Activated effector memory CD4-positive, alpha-beta T cell treated with Interleukin-2 at 50 U/mL for 16 hours (primary cell): Measurements from ENCODE around the gene NSMCE1.
"Not testable (repeated sequence)": the region's sequence is repeated elsewhere in the genome, so short reads cannot be mapped to it uniquely, and the experiment has no call there.

Experiments
- DNase-seq: peaks from one replicate; pipeline ENCODE4 v3.0.0-alpha.2; 2020

The NSMCE1 gene

DNA sequence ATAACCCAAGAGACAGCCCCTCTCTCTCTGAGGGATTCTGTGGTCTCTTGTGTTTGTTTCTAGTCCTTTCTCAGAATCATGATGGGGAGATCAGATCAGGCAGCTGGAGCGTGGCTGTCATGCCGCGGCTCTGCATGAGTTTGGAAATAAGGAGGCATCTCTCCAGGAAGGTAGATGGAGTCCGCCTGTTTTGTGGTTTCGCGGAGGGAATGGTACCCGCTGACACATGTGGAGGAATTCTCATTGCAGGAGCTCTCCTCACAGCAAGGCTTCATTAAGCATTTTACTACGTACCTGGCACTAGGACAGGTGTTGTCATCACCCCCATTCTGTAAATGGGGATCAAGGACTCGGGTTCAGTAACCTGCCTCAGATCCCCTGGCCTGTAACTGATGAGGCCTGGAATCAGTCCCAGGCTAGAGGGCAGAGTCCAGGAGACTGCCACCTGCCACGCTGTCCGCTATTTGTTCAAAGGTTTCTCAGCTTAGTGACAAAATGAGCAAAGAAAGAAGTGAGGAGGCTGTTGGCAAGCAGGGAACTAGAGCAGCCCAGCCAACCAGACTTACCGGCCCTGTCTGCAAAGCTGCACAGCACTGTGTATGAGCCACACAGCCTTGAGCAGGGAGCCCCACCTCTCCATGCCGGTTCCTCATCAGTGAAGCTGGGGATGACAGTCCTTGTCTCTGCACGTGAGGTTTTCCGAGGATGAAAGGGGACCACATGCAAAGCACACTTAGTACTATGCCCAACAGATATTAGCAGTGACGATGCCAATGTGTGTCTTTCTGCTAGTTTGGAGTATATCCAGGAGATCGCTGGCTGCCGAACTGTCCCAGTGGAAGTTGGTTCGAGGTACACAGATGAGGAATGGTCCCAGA lies 54.2 kb downstream of the NSMCE1 start:
- no peak for DNase-seq

DNA sequence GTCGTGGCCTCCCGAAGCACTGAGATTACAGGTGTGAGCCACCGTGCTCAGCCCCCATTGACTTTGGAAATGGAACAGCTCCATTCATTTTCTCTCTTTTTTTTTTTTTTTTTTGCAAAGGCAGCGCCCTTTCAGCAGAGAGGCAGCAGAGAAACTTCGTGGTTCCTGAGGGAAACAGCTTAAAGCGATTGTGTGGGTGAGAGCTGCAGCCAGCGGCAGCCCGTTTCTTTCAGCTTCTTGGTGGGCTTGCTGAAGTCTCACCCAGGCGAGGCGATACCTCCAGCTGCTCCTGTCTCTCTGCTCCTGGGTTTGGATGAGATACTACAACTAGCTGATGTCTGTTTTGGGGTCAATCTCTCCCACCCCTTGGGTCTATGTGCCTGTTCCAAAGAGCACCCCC lies 57.5 kb downstream of the NSMCE1 start:
- no peak for DNase-seq

DNA sequence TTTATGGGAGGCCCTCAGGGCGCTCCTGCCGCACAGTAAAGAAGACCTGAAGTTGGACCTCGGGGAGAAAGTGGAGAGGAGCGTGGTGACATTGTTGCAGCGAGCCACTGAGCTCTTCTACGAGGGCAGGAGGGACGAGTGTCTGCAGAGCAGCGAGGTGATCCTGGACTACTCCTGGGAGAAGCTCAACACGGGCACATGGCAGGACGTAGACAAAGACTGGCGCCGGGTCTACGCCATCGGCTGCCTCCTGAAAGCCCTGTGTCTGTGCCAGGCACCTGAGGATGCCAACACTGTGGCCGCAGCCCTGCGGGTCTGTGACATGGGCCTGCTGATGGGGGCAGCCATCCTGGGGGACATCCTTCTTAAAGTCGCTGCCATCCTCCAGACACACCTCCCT lies 58.4 kb downstream of the NSMCE1 start:
- no peak for DNase-seq

DNA sequence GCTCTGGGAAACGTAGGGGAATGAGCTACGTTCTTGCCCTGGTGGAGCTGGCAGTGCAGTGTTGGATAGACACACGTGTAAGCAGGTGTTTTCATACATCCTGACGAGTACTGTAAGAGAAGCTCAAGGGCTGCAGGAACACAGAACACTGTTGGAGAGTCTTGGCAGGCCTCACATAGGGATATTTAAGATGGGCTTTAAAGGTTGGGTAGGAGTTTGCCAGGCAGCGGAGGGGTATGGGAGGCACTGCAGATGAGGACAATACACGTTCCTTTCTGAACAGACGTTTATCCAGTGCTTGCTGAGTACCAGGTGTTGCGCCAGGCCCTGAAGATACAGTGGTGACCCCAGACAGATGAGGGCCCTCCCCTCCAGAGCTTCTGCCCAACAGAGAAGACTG lies 59.0 kb downstream of the NSMCE1 start:
- no peak for DNase-seq

DNA sequence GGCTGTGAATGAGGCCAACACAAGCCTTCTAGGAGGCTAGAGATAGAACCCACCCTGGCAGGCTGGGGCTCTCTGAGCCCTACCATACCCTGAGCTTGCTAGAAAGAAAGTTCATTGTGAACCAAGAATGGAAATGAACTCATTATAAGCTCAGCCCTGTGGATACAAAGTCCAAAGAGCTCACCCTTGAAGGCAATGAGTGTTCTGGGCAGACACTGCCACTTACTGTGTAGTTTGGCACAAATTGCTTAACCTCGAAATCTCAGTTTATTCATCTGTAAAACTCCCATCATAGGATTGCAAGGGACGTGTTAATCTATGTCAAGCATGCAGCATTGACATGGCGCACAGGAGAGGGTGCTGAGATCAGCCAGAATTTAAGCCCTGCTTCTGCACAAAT lies 59.8 kb downstream of the NSMCE1 start:
- no peak for DNase-seq

DNA sequence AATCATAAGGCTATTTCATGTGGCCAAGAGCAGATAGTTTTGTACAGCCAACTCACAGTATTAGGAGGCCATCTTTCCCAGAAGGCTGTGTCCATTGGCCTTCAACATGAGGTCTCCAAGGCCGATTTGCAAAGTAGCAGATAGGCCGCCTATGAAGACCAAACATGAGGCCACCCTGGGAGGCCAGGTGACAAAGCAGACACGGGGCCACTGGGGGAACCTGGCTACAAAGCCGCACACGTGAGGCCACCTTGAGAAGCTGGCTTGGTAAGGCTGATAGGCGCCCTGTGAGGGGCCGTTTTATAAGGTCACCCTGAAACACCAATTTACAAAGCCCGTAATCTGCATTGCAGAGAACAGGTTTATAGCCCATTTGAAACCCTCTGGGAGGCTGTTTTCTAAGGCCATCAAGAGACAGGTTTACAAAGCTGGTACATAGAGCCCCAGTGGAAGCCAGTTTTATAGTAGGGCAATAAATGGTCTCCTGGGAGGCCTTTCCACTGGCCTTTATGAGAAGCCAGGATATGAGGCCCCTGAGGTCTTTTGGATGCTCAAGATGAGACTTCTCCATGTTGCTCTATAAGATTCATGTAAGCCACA lies 60.4 kb downstream of the NSMCE1 start:
- no peak for DNase-seq

DNA sequence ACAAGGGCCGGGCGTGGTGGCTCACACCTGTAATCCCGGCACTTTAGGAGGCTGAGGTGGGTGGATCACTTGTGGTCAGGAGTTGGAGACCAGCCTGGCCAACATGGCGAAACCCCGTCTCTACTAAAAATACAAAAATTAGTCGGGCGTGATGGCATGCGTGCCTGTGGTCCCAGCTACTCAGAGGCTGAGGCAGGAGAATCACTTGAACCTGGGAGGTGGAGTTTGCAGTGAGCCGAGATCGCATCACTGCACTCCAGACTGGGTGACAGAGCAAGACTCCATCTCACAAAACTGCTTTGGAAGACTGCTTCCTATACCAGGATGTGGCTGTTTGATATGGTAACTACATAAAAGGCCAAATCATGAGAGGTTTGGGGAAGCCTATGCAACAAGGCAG lies 61.5 kb downstream of the NSMCE1 start:
- DNase-seq, result not testable (repeated sequence)

DNA sequence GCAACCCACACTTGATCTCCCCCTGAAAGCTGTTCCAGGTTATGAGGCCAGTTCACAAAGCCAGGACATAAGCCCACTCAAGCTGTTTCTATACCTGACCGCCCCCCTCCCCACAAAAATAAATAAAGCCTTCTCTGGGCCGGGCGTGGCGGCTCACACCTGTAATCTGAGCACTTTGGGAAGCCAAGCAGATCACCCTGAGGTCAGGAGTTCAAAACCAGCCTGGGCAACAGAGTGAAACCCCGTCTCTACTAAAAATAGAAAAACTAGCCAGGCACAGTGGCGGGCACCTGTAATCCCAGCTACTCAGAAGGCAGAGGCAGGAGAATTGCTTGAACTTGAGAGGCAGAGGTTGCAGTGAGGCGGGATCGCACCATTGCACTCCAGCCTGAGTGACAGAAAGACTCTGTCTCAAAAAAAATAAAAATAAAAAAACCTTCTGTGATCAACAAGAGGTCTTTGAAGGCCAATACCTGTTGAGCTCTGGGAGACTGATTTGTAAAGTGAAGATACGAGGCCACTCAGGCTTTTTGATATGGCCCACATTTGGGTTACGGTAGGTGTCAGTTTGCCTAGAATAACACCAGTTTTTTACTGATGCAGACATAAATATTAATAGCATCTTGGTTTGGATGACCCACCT lies 63.0 kb downstream of the NSMCE1 start:
- DNase-seq, result no peak

DNA sequence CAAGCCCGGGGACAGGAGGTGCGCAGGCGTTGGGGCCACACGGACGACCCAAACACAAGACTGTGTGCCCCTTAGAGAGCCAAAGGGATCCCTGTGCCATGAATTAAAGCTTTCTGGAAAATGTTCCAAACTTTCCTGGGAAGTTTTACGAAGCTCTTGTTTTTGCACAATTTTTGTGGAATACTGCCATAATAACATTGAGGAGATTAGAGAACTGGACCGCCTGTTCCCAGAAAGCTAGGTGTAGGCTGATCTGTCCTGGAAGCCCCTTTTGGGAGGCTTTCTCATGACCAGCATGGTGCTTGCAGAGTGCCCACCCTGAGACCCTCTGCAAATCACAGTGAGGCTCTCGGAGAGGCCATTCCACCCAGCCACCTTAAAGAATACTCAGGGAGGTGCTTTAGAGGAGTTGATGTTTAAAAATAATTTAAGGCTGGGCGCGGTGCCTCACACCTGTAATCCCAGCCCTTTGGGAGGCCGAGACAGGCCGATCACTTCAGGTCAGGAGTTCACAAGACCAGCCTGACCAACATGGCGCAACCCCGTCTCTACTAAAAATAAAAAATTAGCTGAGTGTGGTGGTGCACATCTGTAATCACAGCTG lies 64.2 kb downstream of the NSMCE1 start:
- DNase-seq, result no peak

DNA sequence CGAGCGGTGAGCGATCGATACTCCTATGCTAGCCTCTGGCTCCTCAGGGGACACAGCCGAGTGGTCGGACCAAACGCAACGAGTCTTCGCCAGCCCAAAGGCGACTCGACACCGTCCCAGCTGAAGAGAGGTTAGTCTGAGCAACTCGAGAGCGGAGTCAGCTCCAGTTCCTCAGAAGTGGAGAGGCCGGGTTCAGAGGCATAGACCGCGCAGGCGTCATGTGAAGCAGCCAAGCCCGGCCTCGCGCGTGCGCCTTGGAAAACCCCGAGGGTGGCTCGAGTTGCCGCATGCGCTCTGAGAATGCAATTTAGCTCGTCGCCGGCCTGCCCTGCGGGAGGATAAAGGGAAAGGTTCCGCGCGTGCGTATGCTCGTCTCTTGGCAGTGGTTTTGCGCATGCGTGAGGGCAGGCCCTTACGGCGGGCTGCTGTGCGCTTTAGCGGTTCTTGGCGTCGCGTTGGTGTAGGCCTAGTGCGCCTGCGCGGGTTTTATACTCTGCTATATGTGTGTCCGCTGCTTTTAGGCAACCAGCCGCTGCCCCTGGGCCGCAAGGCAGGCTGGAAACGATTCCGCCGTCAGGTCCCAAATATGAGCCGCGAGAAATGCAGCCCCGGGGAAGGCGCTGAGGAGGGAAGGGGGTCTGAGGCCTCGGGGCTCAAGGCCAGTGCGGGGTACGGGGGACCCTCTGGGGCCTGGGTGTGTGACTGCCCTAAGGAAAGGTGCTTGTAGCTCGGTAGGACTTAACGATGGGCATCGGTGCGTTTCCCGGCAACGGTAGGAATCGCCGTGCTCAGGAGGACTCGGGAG lies 64.9 kb downstream of the NSMCE1 start, which contains the start of gene KDM8:
Gene KDM8, plus strand, starts transcription at position 20 of the 805 bp plus-strand sequence. CDS start 6,598 bp downstream, outside the sequence.
- peak; percentile 99 for DNase-seq

DNA sequence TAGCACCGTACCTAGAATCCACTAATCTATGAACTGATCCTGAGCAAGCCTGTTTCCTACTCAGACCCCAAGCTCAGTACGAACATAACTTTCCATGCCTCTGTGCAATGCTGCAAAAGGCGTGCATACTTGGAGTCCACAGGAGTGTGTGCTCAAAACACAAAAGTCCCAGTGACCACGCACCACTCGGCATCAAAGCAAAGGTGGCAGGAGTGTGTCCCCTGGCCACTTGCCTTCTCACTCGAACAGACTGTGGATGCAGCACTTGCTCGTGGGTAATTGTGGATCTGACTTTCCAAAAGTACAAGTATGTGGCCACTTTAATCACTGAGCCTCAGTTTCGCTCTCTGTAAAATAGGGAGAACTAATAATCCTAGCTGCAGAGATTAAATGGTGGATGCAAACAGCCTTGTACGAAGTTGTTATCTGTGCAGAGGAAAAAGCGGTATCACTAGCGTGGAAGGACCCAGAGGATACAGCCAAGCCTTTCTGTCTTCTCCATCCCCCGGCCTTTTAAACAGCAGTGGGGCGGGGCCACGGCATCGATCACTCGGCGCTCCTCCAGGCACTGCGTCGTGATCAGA lies 65.6 kb downstream of the NSMCE1 start:
- no peak for DNase-seq

DNA sequence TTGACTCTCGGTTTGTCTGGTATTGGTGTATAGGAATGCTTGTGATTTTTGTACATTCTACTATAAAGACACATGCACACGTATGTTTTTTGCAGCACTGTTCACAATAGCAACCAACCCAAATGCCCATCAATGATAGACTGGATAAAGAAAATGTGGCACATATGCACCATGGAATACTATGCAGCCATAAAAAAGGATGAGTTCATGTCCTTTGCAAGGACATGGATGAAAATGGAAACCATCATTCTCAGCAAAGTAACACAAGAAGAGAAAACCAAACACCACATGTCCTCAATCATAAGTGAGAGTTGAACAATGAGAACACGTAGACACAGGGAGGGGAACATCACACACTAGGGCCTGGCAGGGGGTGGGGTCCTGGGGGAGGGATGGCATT lies 67.7 kb downstream of the NSMCE1 start:
- DNase-seq, result not testable (repeated sequence)

DNA sequence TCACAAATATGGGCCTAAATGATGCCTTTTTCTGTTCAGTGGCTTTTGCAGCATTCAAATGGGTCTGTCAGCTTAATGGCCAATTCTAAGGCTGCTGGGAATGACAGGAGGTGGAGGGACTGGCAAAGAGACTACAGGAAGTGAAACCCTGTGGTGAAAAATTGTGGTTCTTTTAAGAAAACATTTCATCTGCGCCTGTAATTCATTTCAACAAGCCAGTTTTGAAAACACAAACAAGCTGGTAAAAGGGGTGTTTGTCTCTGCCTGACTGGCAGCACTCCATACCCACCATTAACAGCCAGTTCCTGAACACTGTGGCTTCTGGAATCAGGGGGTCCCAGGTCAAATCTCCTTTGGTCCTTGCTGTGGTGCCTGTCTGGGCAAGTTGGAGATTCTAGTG lies 68.8 kb downstream of the NSMCE1 start:
- DNase-seq, result peak; percentile 13

DNA sequence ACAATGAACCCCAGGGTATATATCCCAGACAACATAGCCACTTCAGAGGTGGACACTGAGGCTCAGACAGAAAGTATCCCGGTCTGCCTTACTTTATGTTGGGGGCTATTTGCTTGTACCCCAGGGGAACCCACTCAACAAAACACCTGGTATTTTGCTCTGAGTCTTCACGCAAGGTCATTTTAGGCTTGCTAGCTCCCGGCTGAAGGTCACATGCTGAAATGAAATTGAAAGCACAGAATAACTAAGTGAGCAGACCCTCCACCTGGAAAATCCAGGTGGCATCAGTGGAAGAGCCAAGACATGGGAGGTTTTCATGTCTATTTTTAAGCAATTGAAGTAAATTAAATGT lies 69.4 kb downstream of the NSMCE1 start:
- DNase-seq, result no peak

DNA sequence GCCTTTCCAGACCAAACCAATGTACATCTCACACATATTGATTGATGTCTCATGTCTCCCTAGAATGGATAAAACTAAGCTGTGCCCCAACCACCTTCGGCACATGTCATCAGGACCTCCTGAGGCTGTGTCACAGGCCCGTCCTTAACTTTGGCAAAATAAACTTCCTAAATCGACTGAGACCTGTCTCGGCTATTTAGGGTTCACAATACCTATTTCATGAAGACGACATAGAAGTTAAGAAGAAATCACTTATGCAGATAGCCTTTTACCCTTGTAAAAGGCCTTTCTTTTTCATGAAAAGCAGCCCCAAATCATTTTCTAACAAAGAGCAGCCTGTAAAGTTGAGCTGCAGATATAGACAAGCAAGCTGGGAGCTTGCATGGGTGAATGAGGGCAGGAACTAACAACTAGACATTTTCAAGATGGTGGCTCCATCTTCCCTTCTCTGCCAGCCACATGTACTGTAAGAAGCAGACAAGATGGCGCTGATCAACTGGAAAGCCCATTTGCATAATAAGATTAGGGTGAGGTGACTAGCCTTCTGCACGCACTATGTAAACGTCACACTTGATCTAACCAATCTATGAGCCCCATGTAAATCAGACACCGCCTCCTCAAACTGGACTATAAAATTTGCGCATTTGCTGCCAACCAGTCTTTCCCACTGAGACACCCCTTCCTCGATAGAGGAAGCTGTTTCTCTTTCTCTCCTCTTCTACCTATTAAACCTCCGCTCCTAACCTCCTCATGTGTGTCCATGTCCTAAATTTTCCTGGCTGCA lies 69.9 kb downstream of the NSMCE1 start:
- no peak for DNase-seq

DNA sequence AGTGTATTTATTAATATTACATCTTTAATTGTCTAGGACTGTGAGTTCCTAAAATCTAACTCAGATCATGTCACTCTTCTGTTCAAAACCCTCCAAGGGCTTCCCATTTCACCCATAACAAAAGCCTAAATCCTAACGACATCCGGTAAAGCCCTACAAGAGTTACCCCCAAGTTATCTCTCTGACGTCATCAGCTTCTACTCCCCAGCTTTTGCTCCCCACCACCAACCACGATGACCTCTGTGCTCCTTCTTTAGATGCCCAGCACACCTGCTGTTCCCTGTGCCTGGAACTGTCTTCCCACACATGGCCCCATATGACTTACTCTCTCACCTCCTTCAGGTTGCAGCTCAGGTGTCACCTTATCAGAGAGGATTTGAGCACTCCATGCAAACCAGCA lies 71.6 kb downstream of the NSMCE1 start:
- DNase-seq, result no peak

DNA sequence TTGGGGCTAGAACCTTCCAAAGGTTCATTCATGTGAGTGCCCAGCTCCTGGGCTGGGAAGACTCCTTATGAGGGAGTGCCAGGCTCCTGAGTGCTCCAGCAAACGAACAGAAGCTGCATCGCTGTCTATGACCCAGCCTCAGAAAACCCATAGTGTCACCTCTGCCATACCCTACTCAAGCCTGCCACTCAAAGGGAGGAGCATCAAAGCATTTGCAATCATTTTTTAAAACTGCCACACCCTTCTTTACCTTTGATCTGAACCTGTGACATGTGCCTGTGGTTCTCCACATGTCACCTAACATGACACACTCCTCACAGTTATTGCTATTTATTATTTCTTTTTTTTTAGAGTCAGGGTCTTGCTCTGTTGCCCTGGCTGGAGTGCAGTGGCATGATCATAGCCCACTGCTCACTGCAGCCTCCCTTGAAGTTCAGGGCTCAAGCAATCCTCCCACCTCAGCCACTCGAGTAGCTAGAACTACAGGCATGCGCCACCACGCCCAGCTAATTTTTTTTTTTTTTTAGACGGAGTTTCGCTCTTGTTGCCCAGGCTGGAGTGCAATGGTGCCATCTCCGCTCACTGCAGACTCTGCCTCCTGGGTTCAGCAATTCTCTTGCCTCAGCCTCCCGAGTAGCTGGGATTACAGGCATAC lies 72.5 kb downstream of the NSMCE1 start:
- DNase-seq, result peak; percentile 36

DNA sequence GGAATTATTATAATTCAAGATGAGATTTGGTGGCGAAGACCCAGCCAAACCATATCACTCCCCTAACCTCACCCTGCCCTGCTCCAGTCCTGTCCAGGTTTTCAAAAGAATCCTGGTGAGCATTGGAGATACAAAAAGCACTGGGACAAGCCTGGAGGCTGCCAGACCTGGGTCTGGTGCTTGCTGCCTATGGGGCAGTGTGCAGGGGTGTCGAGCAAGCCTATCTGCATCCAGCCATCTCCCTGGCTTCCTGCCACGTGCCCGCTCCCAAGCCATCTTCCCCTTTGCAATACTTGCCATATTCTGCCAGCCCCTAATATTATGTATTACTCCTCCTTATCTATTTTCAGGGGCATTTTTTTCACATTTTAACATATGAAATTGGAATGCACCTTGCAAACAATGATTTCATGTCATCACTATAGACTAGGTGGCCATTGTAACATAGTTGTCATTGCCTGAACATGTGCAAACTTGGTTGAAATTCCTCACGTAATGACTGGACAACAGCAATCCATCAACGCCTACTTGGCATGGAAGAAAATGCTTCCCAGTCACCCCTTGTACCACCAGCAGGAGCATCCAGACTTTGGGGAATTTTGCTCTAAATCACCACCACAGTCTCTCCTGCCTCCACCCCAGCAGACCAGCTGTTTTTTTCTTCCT lies 73.4 kb downstream of the NSMCE1 start:
- no peak for DNase-seq

DNA sequence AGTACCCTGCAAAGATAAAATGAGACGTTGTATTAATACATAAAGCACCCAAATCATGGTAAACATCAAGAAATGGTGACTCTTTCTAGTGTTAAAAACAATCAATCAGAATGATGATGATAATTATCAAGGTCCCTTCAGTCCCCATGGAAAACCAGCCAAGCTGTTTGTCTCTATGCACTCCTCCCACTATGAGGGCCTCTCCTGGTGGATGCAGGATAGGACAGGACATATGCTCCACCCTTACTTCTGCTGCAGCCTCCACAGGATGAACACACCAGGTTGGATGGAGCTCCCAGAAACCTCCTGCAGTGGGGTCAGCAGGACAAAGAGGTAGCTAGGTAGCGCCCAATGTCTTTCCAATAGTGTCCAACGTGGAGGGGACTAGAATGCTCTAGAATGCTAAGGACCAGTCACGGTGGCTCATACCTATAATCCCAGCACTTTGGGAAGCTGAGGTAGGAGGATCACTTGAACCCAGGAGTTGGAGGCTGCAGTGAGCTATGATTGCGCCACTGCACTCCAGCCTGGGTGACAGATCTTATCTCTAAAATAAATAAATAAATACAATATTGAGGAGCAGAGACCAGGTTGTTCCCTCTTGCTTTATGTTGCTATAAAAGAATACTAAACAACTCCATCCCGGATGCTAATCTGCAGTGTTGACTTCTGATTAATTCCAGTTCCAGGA lies 75.1 kb downstream of the NSMCE1 start:
- no peak for DNase-seq
